Neutrophil (primary cell): ENCODE data around the gene TDRD7.

Experiments
- H3K27ac ChIP-seq: fragments of 200-600 bp; sonication (generic); 2 replicates; pipeline ENCODE4 v1.5.1; 2016; ENCODE audit warnings: mild to moderate bottlenecking, moderate library complexity
- H3K27me3 ChIP-seq: fragments of 200-600 bp; sonication (generic); 2 replicates; pipeline ENCODE4 v1.6.0; 2016; ENCODE audit warnings: mild to moderate bottlenecking
- H3K36me3 ChIP-seq: fragments of 200-600 bp; sonication (generic); 2 replicates; pipeline ENCODE4 v1.5.1; 2017
- H3K4me1 ChIP-seq, 2 experiments: fragments of 200-600 bp in 1 of 2; sonication (generic) in 1 of 2; 1 replicate in 1 of 2; 2 replicates in 1 of 2; pipeline versions ENCODE4 v1.5.1 to v1.6.1; 2013 to 2016; ENCODE audit warnings: low read depth in 1 of 2, low read length in 1 of 2, mild to moderate bottlenecking in 1 of 2, moderate library complexity in 1 of 2; ENCODE audit not compliant: control insufficient read depth in 1 of 2, insufficient read depth in 1 of 2
- H3K4me3 ChIP-seq, 2 experiments: fragments of 200-600 bp in 1 of 2; sonication (generic) in 1 of 2; 1 replicate in 1 of 2; 2 replicates in 1 of 2; pipeline ENCODE4 v1.5.1; 2013 to 2016; ENCODE audit warnings: low read depth in 1 of 2, low read length in 1 of 2, mild to moderate bottlenecking in 1 of 2, moderate library complexity in 1 of 2
- H3K9me3 ChIP-seq: fragments of 200-600 bp; sonication (generic); 2 replicates; pipeline ENCODE4 v1.5.1; 2016
- CTCF ChIP-seq: fragments of 200-600 bp; sonication (generic); IDR thresholded peaks from 2 replicates; pipeline ENCODE4 v1.5.1; 2016; ENCODE audit warnings: antibody characterized with exemption

The TDRD7 gene

GRCh38 chr9:97366476-97366875, 45.4 kb upstream of the TDRD7 start:
- H3K4me1 ChIP-seq, result no peaks in the 10 kb centered on the region
- H3K36me3 ChIP-seq, result no peaks in the 10 kb centered on the region
- no peaks in the 10 kb centered on the region for H3K27me3 ChIP-seq
- no peak overlapping the region for H3K4me3 ChIP-seq
- H3K27ac ChIP-seq, result no peak overlapping the region
- H3K9me3 ChIP-seq, result no peaks in the 10 kb centered on the region
- TF ChIP-seq CTCF, result no peak

- H3K4me1 ChIP-seq, result no peaks in the 10 kb centered on the region
- H3K27me3 ChIP-seq, result no peaks in the 10 kb centered on the region
- H3K36me3 ChIP-seq, result no peaks in the 10 kb centered on the region
- no peak overlapping the region for H3K4me3 ChIP-seq
- no peaks in the 10 kb centered on the region for H3K9me3 ChIP-seq
- H3K27ac ChIP-seq, result no peak overlapping the region
- no peak for TF ChIP-seq CTCF
These were observed 45.0 kb upstream of the TDRD7 start for GRCh38 chr9:97366889-97367288.

GRCh38 chr9:97367729-97368128, 44.2 kb upstream of the TDRD7 start:
- no peaks in the 10 kb centered on the region for H3K36me3 ChIP-seq
- H3K9me3 ChIP-seq, result no peaks in the 10 kb centered on the region
- no peaks in the 10 kb centered on the region for H3K4me1 ChIP-seq
- no peaks in the 10 kb centered on the region for H3K27me3 ChIP-seq
- no peak overlapping the region for H3K4me3 ChIP-seq
- no peak for TF ChIP-seq CTCF
- H3K27ac ChIP-seq, result no peak overlapping the region

GRCh38 chr9:97368964-97369363, 42.9 kb upstream of the TDRD7 start:
- Histone ChIP-seq H3K4me3 (no peak overlapping the region), H3K27me3 (no peaks in the 10 kb centered on the region), H3K27ac (no peak overlapping the region), H3K9me3 (no peaks in the 10 kb centered on the region), H3K4me1 (no peaks in the 10 kb centered on the region), H3K36me3 (no peaks in the 10 kb centered on the region)
- no peak for TF ChIP-seq CTCF

GRCh38 chr9:97372580-97372979, 39.3 kb upstream of the TDRD7 start:
- Histone ChIP-seq H3K27me3 (no peaks in the 10 kb centered on the region), H3K36me3 (no peaks in the 10 kb centered on the region), H3K27ac (no peak overlapping the region), H3K4me1 (no peaks in the 10 kb centered on the region), H3K9me3 (no peaks in the 10 kb centered on the region), H3K4me3 (no peak overlapping the region)
- TF ChIP-seq CTCF, result no peak

- Histone ChIP-seq H3K36me3 (no peaks in the 10 kb centered on the region), H3K4me1 (no peaks in the 10 kb centered on the region), H3K27ac (no peak overlapping the region), H3K9me3 (no peaks in the 10 kb centered on the region), H3K4me3 (no peak overlapping the region), H3K27me3 (no peaks in the 10 kb centered on the region)
- no peak for TF ChIP-seq CTCF
These were observed 38.6 kb upstream of the TDRD7 start for GRCh38 chr9:97373331-97373730.
